Epidermal melanocyte (primary cell): ENCODE results near the gene DUS1L.

Experiments used
- DNase-seq: peaks from one replicate; pipeline ENCODE4 v3.0.0; 2011; ENCODE audit warnings: low spot score; ENCODE audit not compliant: insufficient read length

The DUS1L gene

DNA sequence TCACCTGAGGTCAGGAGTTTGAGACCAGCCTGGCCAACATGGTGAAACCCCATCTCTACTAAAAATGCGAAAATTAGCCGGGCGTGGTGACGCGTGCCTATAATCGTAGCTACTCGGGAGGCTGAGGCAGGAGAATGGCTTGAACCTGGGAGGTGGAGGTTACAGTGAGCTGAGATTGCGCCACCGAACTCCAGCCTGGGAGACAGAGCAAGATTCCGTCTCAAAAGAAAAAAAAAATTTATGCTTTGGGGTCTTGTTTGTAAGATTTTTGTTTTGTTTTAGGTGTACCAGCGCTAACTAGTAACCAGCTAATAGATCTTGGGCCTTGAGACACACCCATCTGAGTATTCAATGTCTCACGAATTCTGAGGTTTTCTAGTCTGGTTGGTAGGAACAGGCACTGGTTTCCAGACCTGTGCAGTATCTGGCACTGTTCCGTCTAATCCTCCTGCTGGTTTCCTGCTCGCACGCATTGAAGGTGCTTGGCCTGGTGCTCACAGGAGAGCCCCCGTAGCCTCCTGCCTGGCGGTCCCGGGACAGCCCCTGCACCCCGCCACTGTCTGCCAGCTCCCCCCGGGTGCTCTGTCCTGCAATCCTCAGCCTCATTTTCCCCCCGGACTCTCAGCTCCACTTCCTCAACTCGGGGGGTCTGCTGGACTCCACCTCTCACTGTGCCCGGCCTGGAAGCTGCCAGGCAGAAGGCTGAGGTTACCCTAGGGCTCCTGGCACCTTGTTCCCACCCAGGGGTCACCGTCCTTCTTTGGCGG is 10.6 kb upstream of the DUS1L start:
- no peak for DNase-seq

GRCh38 chr17:82073446-82073845 is 7.8 kb upstream of the DUS1L start:
- DNase-seq, result no peak

DNA sequence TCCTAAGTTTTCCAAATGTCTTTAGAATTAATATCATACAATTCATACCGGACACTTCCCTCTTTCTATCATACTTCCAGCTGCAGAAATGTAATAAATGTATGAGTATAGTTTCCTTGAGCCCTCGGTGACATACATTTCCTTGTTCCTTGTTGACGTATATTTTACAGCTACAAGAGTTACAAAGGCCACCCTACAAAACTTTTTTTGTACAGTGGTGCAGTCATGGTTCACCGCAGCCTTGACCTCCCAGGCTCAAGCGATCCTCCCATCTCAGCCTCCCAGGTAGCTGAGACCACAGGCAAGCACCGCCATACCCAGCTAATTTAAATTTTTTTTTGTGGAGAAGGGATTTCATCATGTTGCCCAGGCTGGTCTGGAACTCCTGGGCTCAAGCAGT is 7.2 kb upstream of the DUS1L start:
- DNase-seq, result no peak

DNA sequence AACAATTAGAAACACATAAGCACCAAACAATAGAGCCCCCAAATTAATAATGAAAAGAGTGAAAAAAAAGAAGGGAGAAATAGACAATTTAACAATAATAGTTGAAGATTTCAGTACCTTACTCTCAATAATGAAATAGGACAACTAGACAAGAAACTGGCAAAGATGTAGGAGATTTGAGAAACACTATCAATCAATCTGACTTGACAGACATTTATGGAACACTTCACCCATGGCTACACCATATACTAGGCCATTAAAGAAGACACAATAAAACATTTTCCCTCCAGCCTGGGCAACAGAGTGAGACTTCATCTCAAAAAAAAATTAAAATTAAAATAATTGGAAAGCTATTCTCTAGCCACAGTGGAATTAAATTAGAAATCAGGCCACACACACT is 5.0 kb upstream of the DUS1L start:
- no peak for DNase-seq

DNA sequence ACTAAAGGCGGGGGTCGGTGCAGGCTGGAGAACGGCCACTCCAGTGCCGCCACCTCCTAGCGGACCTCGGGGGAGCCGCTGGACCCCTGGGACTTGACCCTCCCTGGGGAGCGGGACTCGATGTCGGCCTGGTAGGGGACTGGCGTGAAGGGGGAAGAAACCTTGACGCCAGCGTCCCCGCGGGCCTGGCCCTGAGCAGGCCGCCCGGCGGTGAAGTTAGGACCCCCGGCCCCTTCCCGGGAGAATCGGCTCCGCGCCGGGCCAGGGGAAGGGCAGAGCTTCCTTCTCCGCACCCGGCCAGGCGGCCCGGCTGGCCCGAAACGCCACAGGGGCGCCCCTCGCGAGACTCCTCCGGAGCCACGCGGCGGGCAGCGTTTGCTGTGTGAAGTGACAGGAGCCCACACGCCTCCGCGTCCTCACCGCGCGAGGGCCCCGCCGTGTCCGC is 389 bp downstream of the DUS1L start:
- no peak for DNase-seq

GRCh38 chr17:82064433-82065192 is 991 bp downstream of the DUS1L start:
- DNase-seq, result no peak

DNA sequence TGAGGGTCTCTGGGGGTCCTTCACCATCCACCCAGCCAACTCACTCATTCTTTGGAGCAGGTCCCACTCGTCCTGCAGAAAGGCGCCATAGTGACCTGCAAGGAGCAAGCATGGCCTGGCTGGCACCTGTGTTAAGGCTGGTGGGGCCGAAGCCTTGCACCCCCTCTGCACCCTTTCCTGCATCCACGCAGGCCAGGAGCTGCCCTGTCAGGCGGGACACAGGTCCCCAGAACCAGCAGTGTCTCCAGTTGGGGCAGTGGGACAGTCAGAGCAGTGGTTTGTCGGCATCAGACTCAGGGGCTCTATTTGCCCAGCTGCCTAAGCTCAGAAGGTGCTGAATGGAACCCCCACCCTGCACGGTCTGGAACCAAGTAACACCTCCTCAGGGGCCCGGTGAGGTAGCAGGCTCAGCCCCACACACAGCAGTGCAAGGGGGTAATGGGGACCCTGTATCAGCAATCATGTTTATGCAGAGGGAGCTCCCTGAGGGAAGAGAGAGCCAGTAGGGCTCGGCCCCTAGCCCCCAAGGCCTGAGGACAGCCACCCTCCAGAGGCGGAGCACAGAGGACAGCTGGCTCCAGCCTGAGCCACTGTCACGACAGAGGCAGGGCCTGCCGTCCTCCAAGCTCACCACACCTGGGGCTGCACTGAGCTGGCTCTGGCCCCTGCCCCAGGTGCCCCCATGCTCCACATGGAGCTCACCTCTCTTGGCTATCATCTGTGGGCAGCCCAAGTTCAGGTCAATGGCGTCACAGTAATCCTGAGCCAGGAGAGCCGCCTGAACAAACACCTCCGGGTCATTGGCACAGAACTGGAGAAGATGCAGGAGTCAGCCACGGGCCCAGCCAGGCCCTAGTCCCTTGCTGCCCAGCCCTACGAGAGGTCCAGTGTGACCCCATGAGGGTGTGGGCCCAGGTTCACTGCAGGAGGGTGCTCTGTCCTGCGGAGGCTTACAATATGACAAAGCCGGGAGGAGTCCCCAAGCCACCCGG is 1.9 kb downstream of the DUS1L start:
- no peak for DNase-seq

DNA sequence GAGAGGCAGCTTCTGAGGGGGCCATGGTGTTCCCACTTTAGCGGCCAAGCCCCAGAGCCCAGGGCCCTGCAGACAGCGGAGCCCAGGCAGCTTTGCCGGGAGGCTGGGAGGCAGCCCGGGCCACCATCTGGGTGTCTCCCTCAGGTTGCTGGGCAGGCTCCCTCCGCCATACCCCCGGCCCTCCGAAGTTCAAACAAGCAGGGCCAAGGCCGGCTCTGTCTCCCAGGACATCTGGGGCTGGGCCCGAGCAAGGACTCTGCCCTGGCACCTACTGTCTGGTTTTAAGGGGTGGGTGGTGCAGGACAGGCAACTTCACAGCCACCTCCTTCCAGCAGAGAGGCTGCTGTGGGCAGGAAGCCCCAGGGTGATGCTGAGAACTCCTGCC is 2.6 kb downstream of the DUS1L start:
- no peak for DNase-seq

- no peak for DNase-seq
These were observed 3.3 kb downstream of the DUS1L start for GRCh38 chr17:82062076-82062983.

DNA sequence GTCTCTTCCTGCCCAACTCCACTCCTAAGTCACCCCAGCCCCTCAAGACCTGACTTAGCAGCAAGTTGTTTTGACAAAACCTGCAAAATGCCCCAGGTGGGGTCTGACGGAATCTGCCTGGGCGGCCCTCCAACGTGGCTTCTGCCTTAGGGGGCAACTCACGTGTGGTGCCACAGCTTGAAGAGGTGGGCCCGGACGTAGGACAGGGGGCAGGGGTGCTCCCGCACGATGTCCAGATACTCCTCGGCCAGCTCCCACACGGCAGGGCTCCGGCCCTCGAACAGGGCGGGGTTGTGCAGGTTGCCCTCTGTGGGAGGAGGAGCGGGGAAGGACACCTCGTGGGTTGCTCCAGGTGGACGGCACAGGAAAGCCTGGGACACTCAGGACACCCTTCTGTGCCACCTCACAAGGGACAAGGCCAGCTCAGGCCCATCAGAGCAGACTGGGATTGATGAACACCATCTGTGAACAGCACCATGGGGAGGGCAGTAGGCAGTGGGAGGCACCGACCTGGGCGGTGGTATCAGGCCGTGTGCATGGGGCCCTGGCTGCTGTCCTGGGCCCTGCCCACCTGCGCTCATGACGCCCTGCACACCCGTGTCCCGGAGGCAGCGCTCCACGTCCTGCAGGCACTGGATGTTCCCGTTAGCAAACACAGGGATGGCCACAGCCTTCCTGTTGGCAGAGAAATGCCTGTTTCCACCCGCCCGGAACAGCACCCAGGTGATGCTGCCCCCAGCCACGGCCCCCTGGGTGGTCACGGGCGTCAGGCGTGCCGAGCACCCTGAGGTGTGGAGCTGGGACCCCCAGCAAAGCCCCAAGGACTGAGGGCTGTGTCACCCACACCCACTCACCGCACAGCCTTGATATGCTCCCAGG is 4.3 kb downstream of the DUS1L start:
- no peak for DNase-seq

DNA sequence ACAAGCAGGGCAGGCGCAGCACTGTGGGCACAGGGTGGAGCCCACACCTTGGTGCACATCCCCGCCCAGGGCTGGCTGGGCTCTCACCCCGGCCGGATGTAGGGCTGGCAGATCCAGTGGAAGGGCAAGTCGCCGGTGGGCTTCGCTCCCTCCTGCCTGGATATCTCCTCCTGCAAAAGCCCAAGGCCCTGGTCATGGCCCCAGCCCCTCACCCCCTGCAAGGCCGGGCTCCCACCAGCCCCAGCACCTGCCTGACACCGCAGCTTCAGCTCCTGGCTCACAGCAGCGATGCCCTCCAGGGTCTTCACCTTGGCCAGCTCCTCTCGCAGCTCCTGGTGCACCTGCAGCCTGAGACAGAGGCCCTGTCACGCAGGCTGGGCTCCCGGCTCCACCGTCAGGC is 5.0 kb downstream of the DUS1L start:
- no peak for DNase-seq

DNA sequence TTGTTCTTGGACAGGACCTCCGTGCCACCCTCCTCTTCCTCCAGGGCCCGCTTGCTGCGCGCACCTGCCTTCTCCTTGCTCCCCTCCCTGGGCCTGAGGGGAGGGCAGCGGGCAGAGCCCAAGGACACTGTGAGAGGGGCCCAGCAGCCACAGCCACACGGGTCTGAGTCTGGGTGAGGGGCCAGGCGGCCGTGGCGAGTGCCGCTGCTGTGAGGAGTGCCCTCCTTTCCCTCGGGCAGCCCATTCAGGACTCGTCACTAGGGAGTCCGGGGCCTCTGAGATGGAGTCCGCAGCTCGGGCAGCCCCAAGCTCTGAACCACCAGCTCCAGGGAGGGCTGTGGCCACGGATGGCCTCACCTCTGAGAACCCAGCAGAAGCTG is 5.6 kb downstream of the DUS1L start:
- DNase-seq, result no peak

GRCh38 chr17:82059272-82060000 is 6.2 kb downstream of the DUS1L start:
- DNase-seq, result no peak

DNA sequence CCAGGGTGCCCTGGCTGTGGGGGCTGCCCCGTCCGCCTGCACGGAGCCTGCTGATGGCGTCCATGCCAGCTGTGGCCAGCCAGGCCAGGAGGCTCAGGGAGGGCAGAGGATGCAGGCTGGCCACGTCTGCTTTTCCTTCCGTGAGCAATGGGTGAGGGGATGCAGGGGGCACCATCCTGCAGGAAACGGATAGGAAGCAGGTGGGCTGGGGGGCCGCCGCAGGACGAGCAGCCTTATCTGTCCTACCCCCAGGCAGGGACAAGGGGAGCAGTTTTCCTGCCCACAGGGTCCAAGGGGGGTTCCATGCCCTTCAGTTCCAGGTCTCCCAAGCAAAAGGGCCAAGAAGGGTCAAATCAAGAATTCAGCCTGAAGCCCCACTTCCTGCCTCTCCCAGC is 6.8 kb downstream of the DUS1L start:
- DNase-seq, result no peak

DNA sequence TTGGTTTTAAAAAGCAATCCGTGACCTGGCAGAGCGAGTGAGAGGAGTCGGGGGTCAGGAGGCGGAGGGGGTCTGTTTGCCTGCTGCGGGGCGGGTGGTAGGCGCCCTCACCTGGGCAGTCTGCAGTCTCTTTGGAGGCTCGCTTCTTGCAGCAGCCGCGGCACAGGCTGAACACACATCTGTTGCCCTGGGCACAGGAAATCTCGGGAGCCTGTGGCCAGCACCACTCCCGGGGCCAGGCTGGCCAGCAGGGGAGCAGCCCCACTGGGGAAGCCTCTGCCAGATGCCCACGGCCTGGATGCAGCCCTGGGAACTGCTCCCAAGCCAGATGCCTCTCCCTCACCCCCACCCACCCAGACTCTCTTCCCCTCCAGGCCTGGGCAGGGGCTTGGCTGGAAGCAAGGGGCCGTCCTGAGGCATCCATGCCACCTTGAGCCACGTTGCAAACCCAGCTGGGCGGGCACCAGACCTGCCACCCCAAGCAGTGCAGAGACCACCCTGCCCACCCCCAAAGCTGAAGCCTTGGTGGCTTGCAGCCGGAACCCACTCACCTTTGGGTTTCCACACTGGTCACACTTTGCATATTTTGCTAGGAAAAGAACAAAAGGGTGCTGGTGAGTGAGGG is 7.3 kb downstream of the DUS1L start:
- no peak for DNase-seq

GRCh38 chr17:82056729-82057621 is 8.6 kb downstream of the DUS1L start:
- DNase-seq, result no peak

- no peak for DNase-seq
These were observed 9.5 kb downstream of the DUS1L start for GRCh38 chr17:82055965-82056728.
